ENCODE measurements around the gene TIMP2.

The TIMP2 gene

DNA sequence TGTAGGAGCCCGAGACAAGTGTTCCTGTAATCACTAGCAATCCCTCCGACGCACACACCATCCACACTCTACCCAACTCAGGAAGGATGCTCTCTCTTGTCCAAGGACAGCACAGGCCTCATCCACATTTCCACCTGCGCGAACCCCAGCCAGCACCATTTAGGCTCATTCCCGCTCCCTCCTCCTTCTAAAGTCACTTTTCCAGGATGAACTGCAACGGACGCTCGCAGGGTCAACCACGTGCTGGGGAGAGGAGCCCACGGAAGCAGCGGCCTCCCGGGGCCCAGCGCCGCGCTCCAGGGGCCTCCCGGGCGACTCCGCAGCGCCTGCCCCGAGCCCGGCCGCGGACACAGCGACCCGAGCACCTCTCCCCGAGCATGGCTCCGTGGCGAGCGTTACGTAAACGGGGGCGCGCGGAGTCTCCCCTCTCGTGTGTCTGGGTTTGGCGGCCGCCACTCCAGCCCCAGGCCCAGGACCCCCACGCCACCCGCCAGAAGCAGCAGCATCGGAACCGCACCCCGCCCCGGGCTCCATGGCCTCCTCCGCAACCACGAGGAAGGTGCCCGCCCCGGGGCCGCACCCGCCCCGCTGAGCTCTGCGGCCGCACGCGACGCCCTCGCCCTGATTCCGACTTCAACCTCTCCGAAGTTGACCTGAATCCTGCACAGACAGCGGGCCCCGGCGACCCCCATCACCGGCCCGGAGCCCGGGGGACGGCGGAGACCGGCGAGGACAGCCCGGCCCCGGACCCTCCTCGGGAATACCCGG lies 85.2 kb downstream of the TIMP2 start:
- under 1% methylated on average over 73 of the region's 73 CpGs for WGBS
- H3K4me1 ChIP-seq (ENCODE audit: insufficient read depth, low read length) = peaks cover 10% of the 10 kb centered on the region; the same call in 1 of the 2 replicates
- H3K4me3 ChIP-seq (ENCODE audit: low read length) = peak overlapping the region; percentile 78
- no peaks in the 10 kb centered on the region for H3K27me3 ChIP-seq (ENCODE audit: insufficient read depth, low read length)
- H3K9me3 ChIP-seq (ENCODE audit: insufficient read depth, low read depth, low read length) = no peaks in the 10 kb centered on the region
- H3K9ac ChIP-seq (ENCODE audit: low read depth, low read length) = peak overlapping the region; percentile 92
- peaks cover 31% of the 10 kb centered on the region for H3K36me3 ChIP-seq (ENCODE audit: insufficient read depth, low read length)
- H3K27ac ChIP-seq (ENCODE audit: low read depth, low read length) = peak overlapping the region; percentile 89

- Histone ChIP-seq H3K9me3 (ENCODE audit: insufficient read depth, low read depth, low read length) (no peaks in the 10 kb centered on the region), H3K9ac (ENCODE audit: low read depth, low read length) (peak overlapping the region; percentile 92), H3K4me3 (ENCODE audit: low read length) (peak overlapping the region; percentile 78), H3K27me3 (ENCODE audit: insufficient read depth, low read length) (no peaks in the 10 kb centered on the region), H3K4me1 (ENCODE audit: insufficient read depth, low read length) (peaks cover 10% of the 10 kb centered on the region; the same call in 1 of the 2 replicates), H3K36me3 (ENCODE audit: insufficient read depth, low read length) (peaks cover 37% of the 10 kb centered on the region), H3K27ac (ENCODE audit: low read depth, low read length) (no peak overlapping the region)
- 22% methylated on average over 11 of the region's 11 CpGs for WGBS
Observed at GRCh38 chr17:78839235-78839761, 85.9 kb downstream of the TIMP2 start.

GRCh38 chr17:78838574-78839005 lies 86.6 kb downstream of the TIMP2 start:
- Histone ChIP-seq H3K4me3 (ENCODE audit: low read length) (peak overlapping the region; percentile 78), H3K27ac (ENCODE audit: low read depth, low read length) (no peak overlapping the region), H3K36me3 (ENCODE audit: insufficient read depth, low read length) (peaks cover 44% of the 10 kb centered on the region), H3K9me3 (ENCODE audit: insufficient read depth, low read depth, low read length) (no peaks in the 10 kb centered on the region), H3K4me1 (ENCODE audit: insufficient read depth, low read length) (peaks cover 10% of the 10 kb centered on the region; the same call in 1 of the 2 replicates), H3K27me3 (ENCODE audit: insufficient read depth, low read length) (no peaks in the 10 kb centered on the region), H3K9ac (ENCODE audit: low read depth, low read length) (no peak overlapping the region)
- 93% methylated on average over 22 of the region's 22 CpGs for WGBS

DNA sequence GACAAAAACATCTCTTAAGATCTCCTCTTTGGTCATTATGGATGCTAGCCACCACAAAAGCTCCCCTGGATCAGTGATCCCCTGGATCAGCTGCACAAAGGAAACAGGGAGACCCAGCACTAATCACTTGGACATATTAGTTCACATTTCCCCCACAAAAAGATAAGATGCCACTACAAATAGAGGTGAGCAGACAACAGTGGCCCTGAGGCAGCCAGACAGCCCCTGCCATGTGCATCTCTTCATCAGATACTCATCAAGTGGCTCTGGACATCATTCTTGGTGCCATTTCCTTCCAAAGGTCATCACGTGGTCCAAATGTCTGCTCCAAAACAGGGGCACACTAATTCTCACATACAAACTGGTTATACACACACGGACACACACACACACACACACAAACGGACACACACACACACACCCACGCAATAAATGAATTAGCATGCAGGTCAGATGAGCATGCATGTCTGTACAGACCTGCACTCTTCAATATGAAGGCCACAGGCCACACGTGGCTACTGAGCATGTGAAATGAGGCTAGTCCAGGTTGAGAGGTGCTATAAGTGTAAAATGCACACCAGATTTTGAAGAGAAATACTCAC lies 88.7 kb downstream of the TIMP2 start:
- Histone ChIP-seq H3K4me1 (ENCODE audit: insufficient read depth, low read length) (peaks cover 7% of the 10 kb centered on the region; the same call in 1 of the 2 replicates), H3K27me3 (ENCODE audit: insufficient read depth, low read length) (no peaks in the 10 kb centered on the region), H3K4me3 (ENCODE audit: low read length) (no peak overlapping the region), H3K36me3 (ENCODE audit: insufficient read depth, low read length) (peaks cover 65% of the 10 kb centered on the region), H3K9ac (ENCODE audit: low read depth, low read length) (no peak overlapping the region), H3K9me3 (ENCODE audit: insufficient read depth, low read depth, low read length) (no peaks in the 10 kb centered on the region), H3K27ac (ENCODE audit: low read depth, low read length) (no peak overlapping the region)
- WGBS = 90% methylated on average over 5 of the region's 5 CpGs

- 95% methylated on average over 8 of the region's 8 CpGs for WGBS
- Histone ChIP-seq H3K36me3 (ENCODE audit: insufficient read depth, low read length) (peaks cover 81% of the 10 kb centered on the region), H3K27ac (ENCODE audit: low read depth, low read length) (no peak overlapping the region), H3K9ac (ENCODE audit: low read depth, low read length) (no peak overlapping the region), H3K4me1 (ENCODE audit: insufficient read depth, low read length) (peaks cover 6% of the 10 kb centered on the region; the same call in 1 of the 2 replicates), H3K27me3 (ENCODE audit: insufficient read depth, low read length) (no peaks in the 10 kb centered on the region), H3K9me3 (ENCODE audit: insufficient read depth, low read depth, low read length) (no peaks in the 10 kb centered on the region), H3K4me3 (ENCODE audit: low read length) (no peak overlapping the region)
Observed at GRCh38 chr17:78834571-78834970, 90.6 kb downstream of the TIMP2 start.

DNA sequence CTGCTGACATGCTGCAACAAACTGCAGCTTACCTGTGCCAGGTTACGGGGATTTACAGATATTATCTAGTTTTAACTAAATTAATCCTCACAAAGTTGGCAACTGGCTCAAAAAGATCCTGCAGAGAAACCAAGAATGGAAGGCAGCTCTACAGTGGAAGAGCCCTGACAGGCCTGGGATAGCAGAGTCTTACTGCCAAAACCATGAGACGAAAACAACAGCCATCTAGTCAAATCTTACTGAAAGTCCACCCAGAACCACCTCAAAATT lies 92.7 kb downstream of the TIMP2 start:
- peaks cover 96% of the 10 kb centered on the region for H3K36me3 ChIP-seq (ENCODE audit: insufficient read depth, low read length)

DNA sequence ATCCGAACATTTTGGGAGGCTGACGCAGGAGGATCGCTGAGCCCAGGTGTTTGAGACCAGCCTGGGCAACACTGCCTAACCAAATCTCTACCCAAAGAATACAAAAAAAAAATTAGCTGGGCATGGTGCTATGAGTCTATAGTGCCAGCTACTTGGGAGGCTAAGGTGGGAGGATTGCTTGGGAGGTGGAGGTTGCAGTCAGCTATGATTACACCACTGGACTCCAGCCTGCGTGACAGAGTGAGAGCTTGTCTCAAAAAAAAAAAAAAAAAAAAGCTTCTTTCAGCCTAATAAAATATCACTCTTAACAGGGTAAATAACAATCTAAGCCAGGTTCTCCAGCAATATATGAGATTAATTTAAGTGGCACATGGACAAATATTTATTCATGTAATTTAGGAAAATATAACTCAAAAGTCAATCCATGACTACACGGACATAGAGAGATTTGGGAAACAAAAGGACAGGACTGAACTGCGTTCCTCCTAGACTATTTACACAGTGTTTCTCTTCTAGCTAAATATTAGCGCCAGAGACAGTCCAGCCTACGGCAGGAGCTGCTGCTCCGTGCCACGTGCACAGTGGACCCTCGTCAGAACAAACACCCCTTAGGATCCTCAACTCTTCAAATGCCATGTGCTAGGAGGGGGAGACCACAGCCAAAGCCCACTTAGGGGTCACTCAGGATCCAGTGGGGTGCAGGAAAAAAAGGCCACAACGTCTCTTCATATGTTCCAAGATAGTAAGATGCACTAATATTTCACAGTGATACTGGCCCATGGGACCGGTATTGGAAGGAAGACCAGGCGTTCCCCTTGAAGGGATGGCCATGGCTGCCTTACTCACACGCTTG lies 93.3 kb downstream of the TIMP2 start:
- no peak overlapping the region for H3K9ac ChIP-seq (ENCODE audit: low read depth, low read length)
- no peak overlapping the region for H3K27ac ChIP-seq (ENCODE audit: low read depth, low read length)
- peaks cover 96% of the 10 kb centered on the region for H3K36me3 ChIP-seq (ENCODE audit: insufficient read depth, low read length)
- no peaks in the 10 kb centered on the region for H3K27me3 ChIP-seq (ENCODE audit: insufficient read depth, low read length)
- WGBS = 96% methylated on average over 14 of the region's 15 CpGs
- no peaks in the 10 kb centered on the region for H3K9me3 ChIP-seq (ENCODE audit: insufficient read depth, low read depth, low read length)
- H3K4me1 ChIP-seq (ENCODE audit: insufficient read depth, low read length) = no peaks in the 10 kb centered on the region
- no peak overlapping the region for H3K4me3 ChIP-seq (ENCODE audit: low read length)

More for the DNA sequence above, 92.7 kb downstream of the TIMP2 start:
- no peak overlapping the region for H3K4me3 ChIP-seq (ENCODE audit: low read length)
- 97% methylated on average over 2 of the region's 2 CpGs for WGBS
- no peaks in the 10 kb centered on the region for H3K27me3 ChIP-seq (ENCODE audit: insufficient read depth, low read length)
- no peaks in the 10 kb centered on the region for H3K9me3 ChIP-seq (ENCODE audit: insufficient read depth, low read depth, low read length)
- no peak overlapping the region for H3K9ac ChIP-seq (ENCODE audit: low read depth, low read length)
- H3K4me1 ChIP-seq (ENCODE audit: insufficient read depth, low read length) = no peaks in the 10 kb centered on the region
- no peak overlapping the region for H3K27ac ChIP-seq (ENCODE audit: low read depth, low read length)

- Histone ChIP-seq H3K36me3 (ENCODE audit: insufficient read depth, low read length) (peaks cover 96% of the 10 kb centered on the region), H3K4me1 (ENCODE audit: insufficient read depth, low read length) (no peaks in the 10 kb centered on the region), H3K9me3 (ENCODE audit: insufficient read depth, low read depth, low read length) (no peaks in the 10 kb centered on the region), H3K4me3 (ENCODE audit: low read length) (no peak overlapping the region), H3K27ac (ENCODE audit: low read depth, low read length) (no peak overlapping the region), H3K27me3 (ENCODE audit: insufficient read depth, low read length) (no peaks in the 10 kb centered on the region), H3K9ac (ENCODE audit: low read depth, low read length) (no peak overlapping the region)
- WGBS = 91% methylated on average over 6 of the region's 6 CpGs
Observed at GRCh38 chr17:78829477-78829876, 95.7 kb downstream of the TIMP2 start.

- Histone ChIP-seq H3K27me3 (ENCODE audit: insufficient read depth, low read length) (no peaks in the 10 kb centered on the region), H3K9ac (ENCODE audit: low read depth, low read length) (no peak overlapping the region), H3K4me1 (ENCODE audit: insufficient read depth, low read length) (no peaks in the 10 kb centered on the region), H3K36me3 (ENCODE audit: insufficient read depth, low read length) (peaks cover 96% of the 10 kb centered on the region), H3K4me3 (ENCODE audit: low read length) (no peak overlapping the region), H3K27ac (ENCODE audit: low read depth, low read length) (no peak overlapping the region), H3K9me3 (ENCODE audit: insufficient read depth, low read depth, low read length) (no peaks in the 10 kb centered on the region)
- WGBS = 93% methylated on average over 14 of the region's 14 CpGs
Observed at GRCh38 chr17:78828470-78829185, 96.6 kb downstream of the TIMP2 start.

DNA sequence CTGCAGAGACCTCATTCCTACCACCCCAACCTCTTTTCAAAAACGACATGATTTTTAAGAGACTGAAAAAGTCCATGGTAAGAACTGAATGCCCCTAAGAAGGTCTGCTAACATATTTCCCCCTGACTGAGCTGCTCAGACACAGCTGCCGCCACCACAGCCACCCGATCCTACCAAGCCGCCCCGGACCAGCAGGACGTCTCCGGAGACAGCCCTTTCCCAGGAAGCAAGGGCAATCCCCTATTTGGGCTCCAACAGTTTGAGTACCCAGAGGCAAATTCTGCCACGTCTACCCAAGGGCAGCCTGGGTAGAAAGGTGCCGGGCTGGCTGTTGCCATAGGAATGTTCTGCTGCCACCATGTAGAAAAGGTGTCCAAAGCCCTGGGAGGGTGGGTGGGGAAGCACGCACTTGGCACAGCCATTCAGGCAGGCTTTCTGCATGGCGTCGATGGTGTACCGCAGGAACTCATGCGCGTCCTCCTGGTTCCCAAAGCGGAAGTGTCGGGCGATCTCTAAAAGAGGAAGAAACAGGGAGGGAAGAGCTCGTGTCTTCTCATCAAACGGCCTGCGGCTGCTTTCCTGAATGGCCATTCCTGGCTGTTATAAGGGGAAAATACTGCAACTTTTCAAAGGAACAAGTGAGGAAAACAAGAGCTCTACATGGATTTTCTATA lies 98.2 kb downstream of the TIMP2 start:
- WGBS = 94% methylated on average over 21 of the region's 21 CpGs
- Histone ChIP-seq H3K9ac (ENCODE audit: low read depth, low read length) (no peak overlapping the region), H3K36me3 (ENCODE audit: insufficient read depth, low read length) (peaks cover 95% of the 10 kb centered on the region), H3K4me3 (ENCODE audit: low read length) (no peak overlapping the region), H3K4me1 (ENCODE audit: insufficient read depth, low read length) (no peaks in the 10 kb centered on the region), H3K27ac (ENCODE audit: low read depth, low read length) (no peak overlapping the region), H3K27me3 (ENCODE audit: insufficient read depth, low read length) (no peaks in the 10 kb centered on the region), H3K9me3 (ENCODE audit: insufficient read depth, low read depth, low read length) (no peaks in the 10 kb centered on the region)
